HG02571 (cell line): ENCODE results near the gene TIGD2.

Experiments
- ATAC-seq: cut with Tn5 transposase; IDR thresholded peaks from one replicate; pipeline ENCODE4 v1.9.1; 2021; ENCODE audit warnings: mild to moderate bottlenecking, moderate library complexity; ENCODE audit not compliant: unreplicated experiment

The TIGD2 gene

GRCh38 chr4:89160806-89161205 lies 49.5 kb downstream of the TIGD2 start:
- ATAC-seq, result no peak

GRCh38 chr4:89161841-89162240 lies 50.5 kb downstream of the TIGD2 start:
- no peak for ATAC-seq

- no peak for ATAC-seq
These were observed 51.2 kb downstream of the TIGD2 start for GRCh38 chr4:89162496-89162895.

- ATAC-seq, result no peak
These were observed 51.7 kb downstream of the TIGD2 start for GRCh38 chr4:89162987-89163386.

- ATAC-seq, result no peak
These were observed 53.1 kb downstream of the TIGD2 start for GRCh38 chr4:89164400-89164799.
